Smooth muscle cell (in vitro differentiated cells): ENCODE data around the gene ABCG5. TPM values are rescaled to one million over a fixed set of nuclear protein-coding genes. Genes with fewer than 3 reads are reported as not detected.

Source experiments
- DNase-seq: peaks from one replicate; lab custom pipeline; 2025; ENCODE audit not compliant: unreplicated experiment; lab: John Stamatoyannopoulos, UW
- H2AFZ ChIP-seq: fragments of 200-600 bp; sonication (generic); 2 replicates; pipeline ENCODE4 v1.6.0; 2016; ENCODE audit warnings: antibody characterized with exemption, low read depth, mild to moderate bottlenecking
- H3F3A ChIP-seq: fragments of 200-600 bp; sonication (generic); 2 replicates; pipeline ENCODE4 v1.6.0; 2017; ENCODE audit warnings: antibody characterized with exemption, low read depth
- H3K27ac ChIP-seq: fragments of 200-600 bp; sonication (generic); 2 replicates; pipeline ENCODE4 v1.5.1; 2016; ENCODE audit warnings: low read depth, mild to moderate bottlenecking
- H3K27me3 ChIP-seq: fragments of 200-600 bp; sonication (generic); 2 replicates; pipeline ENCODE4 v1.6.1; 2016; ENCODE audit warnings: low read depth, mild to moderate bottlenecking
- H3K36me3 ChIP-seq: fragments of 200-600 bp; sonication (generic); 2 replicates; pipeline ENCODE4 v1.5.1; 2016; ENCODE audit warnings: low read depth
- H3K4me1 ChIP-seq: fragments of 200-600 bp; sonication (generic); 2 replicates; pipeline ENCODE4 v1.5.1; 2016; ENCODE audit warnings: low read depth
- H3K4me2 ChIP-seq: fragments of 200-600 bp; sonication (generic); 2 replicates; pipeline ENCODE4 v1.6.0; 2016; ENCODE audit warnings: mild to moderate bottlenecking
- H3K4me3 ChIP-seq: fragments of 200-600 bp; sonication (generic); 2 replicates; pipeline ENCODE4 v1.5.1; 2016; ENCODE audit warnings: mild to moderate bottlenecking
- H3K79me2 ChIP-seq: fragments of 200-600 bp; sonication (generic); 2 replicates; pipeline ENCODE4 v1.6.0; 2016; ENCODE audit warnings: low read depth, mild to moderate bottlenecking
- H3K9ac ChIP-seq: fragments of 200-600 bp; sonication (generic); 2 replicates; pipeline ENCODE4 v1.6.0; 2016; ENCODE audit warnings: low read depth
- H3K9me3 ChIP-seq: fragments of 200-600 bp; sonication (generic); replicated peaks from 2 replicates; pipeline ENCODE4 v1.5.1; 2016; ENCODE audit warnings: low read depth
- H4K20me1 ChIP-seq: fragments of 200-600 bp; sonication (generic); 2 replicates; pipeline ENCODE4 v1.6.0; 2016; ENCODE audit warnings: low read depth
- WGBS: methylation state at CpG from one replicate; pipeline ENCODE4 v1.1.7; 2016; ENCODE audit warnings: low lambda C conversion rate; 5-methylcytosine and 5-hydroxymethylcytosine counted together
- polyA plus RNA-seq: library from polyadenylated mRNA; unstranded; fragments of >200 nt; fragmentation: Nextera tagmentation; extraction: Ambion mirVana; gene quantifications from 2 replicates; pipeline ENCODE4 v1.2.1, GENCODE V29; 2016
- total RNA-seq: library from RNA; depleted of rRNA; stranded (reverse); fragments of >200 nt; gene quantifications from 2 replicates; pipeline ENCODE4 v1.2.3, GENCODE V29; 2014
- TF ChIP-seq, protein P1 (sequence below): fragments of 200-600 bp; sonication (generic); IDR thresholded peaks from 2 replicates; pipeline ENCODE4 v1.5.1; 2017; ENCODE audit warnings: borderline replicate concordance, mild to moderate bottlenecking, antibody characterized with exemption; ENCODE audit not compliant: insufficient read depth, poor library complexity, severe bottlenecking

ABCG5 gene
- total and polyA plus RNA-seq, 2 experiments from 2014 or later = not detected

DNA sequence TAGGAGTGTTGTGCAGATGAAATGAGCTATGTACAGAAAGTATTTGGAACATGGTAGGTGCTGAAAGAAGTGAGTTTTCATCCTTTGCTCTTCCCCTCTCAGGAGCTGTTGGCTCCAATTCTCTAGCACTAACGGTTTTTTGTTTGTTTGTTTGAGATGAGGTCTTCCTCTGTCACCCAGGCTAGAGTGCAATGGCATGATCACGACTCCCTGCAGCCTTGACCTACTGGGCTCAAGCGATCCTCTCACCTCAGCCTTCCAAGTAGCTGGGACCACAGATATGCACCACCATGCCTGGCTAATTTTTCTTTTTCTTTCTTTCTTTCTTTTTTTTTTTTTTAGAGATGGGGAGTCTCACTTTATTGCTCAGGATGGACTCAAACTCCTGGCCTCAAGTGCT is 12.8 kb downstream of the ABCG5 start:
- Histone ChIP-seq H3F3A (no peaks in the 10 kb centered on the region), H3K9me3 (no peaks in the 10 kb centered on the region), H3K79me2 (no peaks in the 10 kb centered on the region), H3K9ac (no peak overlapping the region), H3K27ac (no peak overlapping the region), H3K27me3 (peaks cover 18% of the 10 kb centered on the region), H3K4me2 (no peak overlapping the region), H3K36me3 (no peaks in the 10 kb centered on the region), H4K20me1 (no peaks in the 10 kb centered on the region), H2AFZ (no peak overlapping the region), H3K4me3 (no peak overlapping the region), H3K4me1 (no peaks in the 10 kb centered on the region)
- TF ChIP-seq, protein P1, sequence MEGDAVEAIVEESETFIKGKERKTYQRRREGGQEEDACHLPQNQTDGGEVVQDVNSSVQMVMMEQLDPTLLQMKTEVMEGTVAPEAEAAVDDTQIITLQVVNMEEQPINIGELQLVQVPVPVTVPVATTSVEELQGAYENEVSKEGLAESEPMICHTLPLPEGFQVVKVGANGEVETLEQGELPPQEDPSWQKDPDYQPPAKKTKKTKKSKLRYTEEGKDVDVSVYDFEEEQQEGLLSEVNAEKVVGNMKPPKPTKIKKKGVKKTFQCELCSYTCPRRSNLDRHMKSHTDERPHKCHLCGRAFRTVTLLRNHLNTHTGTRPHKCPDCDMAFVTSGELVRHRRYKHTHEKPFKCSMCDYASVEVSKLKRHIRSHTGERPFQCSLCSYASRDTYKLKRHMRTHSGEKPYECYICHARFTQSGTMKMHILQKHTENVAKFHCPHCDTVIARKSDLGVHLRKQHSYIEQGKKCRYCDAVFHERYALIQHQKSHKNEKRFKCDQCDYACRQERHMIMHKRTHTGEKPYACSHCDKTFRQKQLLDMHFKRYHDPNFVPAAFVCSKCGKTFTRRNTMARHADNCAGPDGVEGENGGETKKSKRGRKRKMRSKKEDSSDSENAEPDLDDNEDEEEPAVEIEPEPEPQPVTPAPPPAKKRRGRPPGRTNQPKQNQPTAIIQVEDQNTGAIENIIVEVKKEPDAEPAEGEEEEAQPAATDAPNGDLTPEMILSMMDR = no peak
- 88% methylated on average over 3 of the region's 3 CpGs for WGBS
- no peak for DNase-seq

DNA sequence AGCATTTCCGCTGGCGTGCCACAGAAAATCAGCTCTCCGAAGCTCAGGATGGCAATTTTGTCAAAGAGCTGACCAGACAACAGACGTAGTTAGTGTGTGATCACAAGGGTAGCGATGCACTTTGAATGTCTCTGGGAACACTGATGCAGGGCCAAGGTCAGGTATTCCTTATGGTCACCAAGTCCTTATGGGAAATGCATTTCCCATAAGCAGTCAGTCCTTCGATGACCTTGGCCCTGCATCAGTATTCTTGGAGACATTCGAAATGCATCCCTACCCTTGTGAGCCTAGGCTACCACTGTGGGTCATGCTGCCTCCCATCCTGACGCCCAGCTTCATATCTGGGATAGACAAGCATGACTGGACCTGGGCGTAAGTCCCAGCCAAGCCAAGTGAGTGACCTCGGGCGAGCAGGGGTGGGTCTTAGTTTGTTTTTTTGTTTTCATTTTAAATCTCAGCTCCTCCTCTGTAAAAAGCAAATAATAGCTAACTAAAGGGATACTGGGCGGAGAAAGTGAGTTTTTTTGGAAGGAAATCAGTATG is 13.6 kb downstream of the ABCG5 start:
- 94% methylated on average over 12 of the region's 12 CpGs for WGBS
- no peaks in the 10 kb centered on the region for H3K36me3 ChIP-seq
- no peak overlapping the region for H3K27ac ChIP-seq
- no peaks in the 10 kb centered on the region for H3K9me3 ChIP-seq
- no peaks in the 10 kb centered on the region for H3K4me1 ChIP-seq
- no peak for DNase-seq
- TF ChIP-seq, protein P1 = no peak
- H3K4me2 ChIP-seq = no peak overlapping the region
- peaks cover 10% of the 10 kb centered on the region for H3K27me3 ChIP-seq
- H3F3A ChIP-seq = no peaks in the 10 kb centered on the region
- H2AFZ ChIP-seq = no peak overlapping the region
- H3K4me3 ChIP-seq = no peak overlapping the region
- no peaks in the 10 kb centered on the region for H4K20me1 ChIP-seq
- H3K79me2 ChIP-seq = no peaks in the 10 kb centered on the region
- no peak overlapping the region for H3K9ac ChIP-seq

DNA sequence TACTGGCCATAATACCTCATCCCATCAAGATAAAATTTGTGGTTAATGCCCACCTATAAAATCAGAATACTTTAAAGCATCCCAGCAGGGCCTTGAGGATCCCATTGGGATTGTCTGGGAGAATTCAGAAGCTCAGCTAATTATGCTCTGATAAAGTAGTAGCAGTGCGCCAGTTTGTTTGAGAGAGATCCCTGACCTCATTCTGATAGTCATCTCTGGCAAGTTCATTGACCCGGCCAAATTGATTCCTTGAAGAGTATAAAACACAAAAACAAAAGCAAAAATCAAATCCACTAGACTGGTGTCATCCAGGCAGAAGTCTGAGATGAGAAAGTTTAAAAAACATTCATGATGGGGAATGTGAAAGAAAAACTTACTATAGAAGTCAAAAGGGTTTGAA is 14.1 kb downstream of the ABCG5 start:
- H3K79me2 ChIP-seq = no peaks in the 10 kb centered on the region
- H3K27ac ChIP-seq = no peak overlapping the region
- no peaks in the 10 kb centered on the region for H3F3A ChIP-seq
- DNase-seq = no peak
- 88% methylated on average over 2 of the region's 2 CpGs for WGBS
- H3K4me2 ChIP-seq = no peak overlapping the region
- no peak overlapping the region for H3K4me3 ChIP-seq
- no peak overlapping the region for H3K9ac ChIP-seq
- H3K27me3 ChIP-seq = peaks cover 7% of the 10 kb centered on the region
- no peaks in the 10 kb centered on the region for H3K9me3 ChIP-seq
- H3K4me1 ChIP-seq = no peaks in the 10 kb centered on the region
- no peaks in the 10 kb centered on the region for H3K36me3 ChIP-seq
- H4K20me1 ChIP-seq = no peaks in the 10 kb centered on the region
- H2AFZ ChIP-seq = no peak overlapping the region
- TF ChIP-seq, protein P1 = no peak

DNA sequence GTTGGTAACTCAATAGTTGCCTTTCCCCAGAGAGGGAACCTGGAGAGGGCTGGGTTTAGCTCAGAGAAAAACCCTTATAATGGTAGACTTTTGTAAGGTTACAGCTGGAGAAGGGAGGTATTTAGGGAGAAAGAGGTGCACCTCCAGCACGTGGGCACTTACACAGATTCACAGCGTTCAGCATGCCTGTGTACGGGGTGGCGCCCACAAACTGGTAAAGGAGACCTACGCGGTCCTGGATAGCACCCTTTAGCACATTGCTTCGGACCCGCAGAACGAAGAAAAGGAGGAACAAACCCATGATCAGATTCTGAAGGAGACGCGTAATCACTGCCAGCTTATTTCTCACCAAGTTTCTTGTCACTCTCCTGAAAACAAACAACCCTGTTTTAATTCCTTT is 14.9 kb downstream of the ABCG5 start:
- Histone ChIP-seq H3K9ac (no peak overlapping the region), H2AFZ (no peak overlapping the region), H3K79me2 (no peaks in the 10 kb centered on the region), H3K4me1 (no peaks in the 10 kb centered on the region), H3K27me3 (peaks cover 3% of the 10 kb centered on the region), H3K27ac (no peak overlapping the region), H4K20me1 (no peaks in the 10 kb centered on the region), H3K9me3 (no peaks in the 10 kb centered on the region), H3K4me2 (no peak overlapping the region), H3K4me3 (no peak overlapping the region), H3K36me3 (no peaks in the 10 kb centered on the region), H3F3A (no peaks in the 10 kb centered on the region)
- WGBS = 95% methylated on average over 11 of the region's 11 CpGs
- TF ChIP-seq, protein P1 = no peak
- DNase-seq = no peak
